ENCODE results near the gene SHD.
"Not testable (repeated sequence)": the region's sequence is repeated elsewhere in the genome, so short reads cannot be mapped to it uniquely, and the experiment has no call there.

Gene SHD

GRCh38 chr19:4278419-4279266 lies at the start of gene SHD:
SHD (plus strand) TSS chr19:4279266; CDS start chr19:4280064, 798 bp downstream.
- no peak for DNase-seq (ENCODE audit: low read depth)

GRCh38 chr19:4230237-4230636 lies 48.8 kb upstream of the SHD start:
- not testable (repeated sequence) for DNase-seq (ENCODE audit: low read depth)

- not testable (repeated sequence) for DNase-seq (ENCODE audit: low read depth)
These were observed 47.5 kb upstream of the SHD start for GRCh38 chr19:4231521-4231920.

GRCh38 chr19:4232139-4232538 lies 46.9 kb upstream of the SHD start:
- not testable (repeated sequence) for DNase-seq (ENCODE audit: low read depth)

- no peak for DNase-seq (ENCODE audit: low read depth)
These were observed 46.3 kb upstream of the SHD start for GRCh38 chr19:4232614-4233281.

- peak; percentile 16 for DNase-seq (ENCODE audit: low read depth)
These were observed 45.7 kb upstream of the SHD start for GRCh38 chr19:4233282-4233853.

- no peak for DNase-seq (ENCODE audit: low read depth)
These were observed 44.8 kb upstream of the SHD start for GRCh38 chr19:4234142-4234861.

- no peak for DNase-seq (ENCODE audit: low read depth)
These were observed 44.2 kb upstream of the SHD start for GRCh38 chr19:4234862-4235201.

- not testable (repeated sequence) for DNase-seq (ENCODE audit: low read depth)
These were observed 41.6 kb upstream of the SHD start for GRCh38 chr19:4237510-4237909.

GRCh38 chr19:4238831-4239230 lies 40.2 kb upstream of the SHD start:
- no peak for DNase-seq (ENCODE audit: low read depth)

GRCh38 chr19:4241824-4242430 lies 37.1 kb upstream of the SHD start:
- DNase-seq (ENCODE audit: low read depth) = no peak

GRCh38 chr19:4245938-4246337 lies 33.1 kb upstream of the SHD start:
- DNase-seq (ENCODE audit: low read depth) = not testable (repeated sequence)

- peak; percentile 99 for DNase-seq (ENCODE audit: low read depth)
These were observed 32.1 kb upstream of the SHD start, which contains the start of gene YJU2 for GRCh38 chr19:4246767-4247593. YJU2 (plus strand) TSS chr19:4247080; CDS start chr19:4247147, 67 bp downstream.

GRCh38 chr19:4256563-4256962 lies 22.5 kb upstream of the SHD start:
- no peak for DNase-seq (ENCODE audit: low read depth)

- no peak for DNase-seq (ENCODE audit: low read depth)
These were observed 22.0 kb upstream of the SHD start for GRCh38 chr19:4257025-4257424.

GRCh38 chr19:4258181-4258580 lies 20.9 kb upstream of the SHD start:
- no peak for DNase-seq (ENCODE audit: low read depth)

GRCh38 chr19:4260613-4261191 lies 18.4 kb upstream of the SHD start:
- DNase-seq (ENCODE audit: low read depth) = no peak

GRCh38 chr19:4264812-4265211 lies 14.3 kb upstream of the SHD start:
- no peak for DNase-seq (ENCODE audit: low read depth)

GRCh38 chr19:4266253-4267000 lies 12.6 kb upstream of the SHD start:
- DNase-seq (ENCODE audit: low read depth) = no peak

All from T-helper 22 cell (primary cell).